Coronary artery (tissue), 2 donors: ENCODE results near the gene CXorf49B.
"Not testable (repeated sequence)": the region's sequence is repeated elsewhere in the genome, so short reads cannot be mapped to it uniquely, and the experiment has no call there.

Experiments
- DNase-seq: peaks from one replicate; pipeline ENCODE4 v3.0.0-alpha.2; 2017; ENCODE audit warnings: low spot score
- H3K27ac ChIP-seq, 2 donors: fragments of 200-600 bp; sonication (generic); one replicate each; pipeline ENCODE4 v1.5.1; 2016 to 2019
- H3K4me3 ChIP-seq: fragments of 200-600 bp; sonication (generic); 2 replicates; pipeline ENCODE4 v1.5.1; 2016; ENCODE audit warnings: mild to moderate bottlenecking, moderate library complexity

CXorf49B gene

GRCh38 chrX:71763049-71763448 is at the start of gene CXorf49B:
TSS of gene CXorf49B (plus strand) at chrX:71763349. CDS start at chrX:71763424, 75 bp downstream.
- not testable (repeated sequence) for H3K27ac ChIP-seq, DNase-seq, H3K4me3 ChIP-seq

GRCh38 chrX:71714064-71714463 is 49.1 kb upstream of the CXorf49B start:
- DNase-seq, H3K4me3 ChIP-seq, H3K27ac ChIP-seq: not testable (repeated sequence)

GRCh38 chrX:71715551-71715950 is 47.6 kb upstream of the CXorf49B start:
- not testable (repeated sequence) for H3K27ac ChIP-seq, DNase-seq, H3K4me3 ChIP-seq

GRCh38 chrX:71716323-71716722 is 46.8 kb upstream of the CXorf49B start:
- not testable (repeated sequence) for H3K27ac ChIP-seq, DNase-seq, H3K4me3 ChIP-seq

- not testable (repeated sequence) for DNase-seq, H3K27ac ChIP-seq, H3K4me3 ChIP-seq
These were observed 45.0 kb upstream of the CXorf49B start, which contains the start of gene CXorf49 for GRCh38 chrX:71718185-71718584. TSS of gene CXorf49 (minus strand) at chrX:71718285. CDS start at chrX:71718151, 134 bp downstream.

GRCh38 chrX:71719195-71719594 is 44.0 kb upstream of the CXorf49B start:
- not testable (repeated sequence) for DNase-seq, H3K4me3 ChIP-seq, H3K27ac ChIP-seq

- H3K27ac ChIP-seq, H3K4me3 ChIP-seq, DNase-seq: not testable (repeated sequence)
These were observed 42.8 kb upstream of the CXorf49B start for GRCh38 chrX:71720289-71720886.

- DNase-seq, H3K4me3 ChIP-seq, H3K27ac ChIP-seq: not testable (repeated sequence)
These were observed 2.4 kb upstream of the CXorf49B start for GRCh38 chrX:71760688-71761281.

- H3K4me3 ChIP-seq, DNase-seq: not testable (repeated sequence)
These were observed 1.7 kb downstream of the CXorf49B start for GRCh38 chrX:71764832-71765231.

GRCh38 chrX:71765613-71766012 is 2.5 kb downstream of the CXorf49B start:
- H3K27ac ChIP-seq, DNase-seq, H3K4me3 ChIP-seq: not testable (repeated sequence)

More at GRCh38 chrX:71764832-71765231, 1.7 kb downstream of the CXorf49B start:
- H3K27ac ChIP-seq: not testable (repeated sequence)

GRCh38 chrX:71767134-71767533 is 4.0 kb downstream of the CXorf49B start:
- H3K4me3 ChIP-seq, H3K27ac ChIP-seq, DNase-seq: not testable (repeated sequence)

GRCh38 chrX:71778322-71778721 is 15.2 kb downstream of the CXorf49B start:
- H3K4me3 ChIP-seq, DNase-seq, H3K27ac ChIP-seq: not testable (repeated sequence)

- not testable (repeated sequence) for DNase-seq, H3K27ac ChIP-seq
These were observed 19.2 kb downstream of the CXorf49B start for GRCh38 chrX:71782225-71782949.

GRCh38 chrX:71782950-71783299 is 19.8 kb downstream of the CXorf49B start:
- H3K27ac ChIP-seq, H3K4me3 ChIP-seq, DNase-seq: not testable (repeated sequence)

More at GRCh38 chrX:71782225-71782949, 19.2 kb downstream of the CXorf49B start:
- H3K4me3 ChIP-seq: not testable (repeated sequence)

GRCh38 chrX:71783569-71784347 is 20.6 kb downstream of the CXorf49B start:
- H3K27ac ChIP-seq, H3K4me3 ChIP-seq, DNase-seq: not testable (repeated sequence)

- not testable (repeated sequence) for H3K4me3 ChIP-seq, H3K27ac ChIP-seq, DNase-seq
These were observed 21.3 kb downstream of the CXorf49B start for GRCh38 chrX:71784348-71784983.

GRCh38 chrX:71806450-71806849 is 43.3 kb downstream of the CXorf49B start:
- not testable (repeated sequence) for H3K4me3 ChIP-seq, DNase-seq, H3K27ac ChIP-seq
